Activated effector memory CD4-positive, alpha-beta T cell treated with anti-CD3 and anti-CD28 coated beads, Interleukin-2, amount 50 U/mL, for 16 hours (primary cell): ENCODE data around the gene DUSP28.
A peak's percentile ranks its signal among the peaks of the same experiment; 100 is the strongest.

Experiments used
- DNase-seq: peaks from one replicate; pipeline ENCODE4 v3.0.0-alpha.2; 2020

The DUSP28 gene

DNA sequence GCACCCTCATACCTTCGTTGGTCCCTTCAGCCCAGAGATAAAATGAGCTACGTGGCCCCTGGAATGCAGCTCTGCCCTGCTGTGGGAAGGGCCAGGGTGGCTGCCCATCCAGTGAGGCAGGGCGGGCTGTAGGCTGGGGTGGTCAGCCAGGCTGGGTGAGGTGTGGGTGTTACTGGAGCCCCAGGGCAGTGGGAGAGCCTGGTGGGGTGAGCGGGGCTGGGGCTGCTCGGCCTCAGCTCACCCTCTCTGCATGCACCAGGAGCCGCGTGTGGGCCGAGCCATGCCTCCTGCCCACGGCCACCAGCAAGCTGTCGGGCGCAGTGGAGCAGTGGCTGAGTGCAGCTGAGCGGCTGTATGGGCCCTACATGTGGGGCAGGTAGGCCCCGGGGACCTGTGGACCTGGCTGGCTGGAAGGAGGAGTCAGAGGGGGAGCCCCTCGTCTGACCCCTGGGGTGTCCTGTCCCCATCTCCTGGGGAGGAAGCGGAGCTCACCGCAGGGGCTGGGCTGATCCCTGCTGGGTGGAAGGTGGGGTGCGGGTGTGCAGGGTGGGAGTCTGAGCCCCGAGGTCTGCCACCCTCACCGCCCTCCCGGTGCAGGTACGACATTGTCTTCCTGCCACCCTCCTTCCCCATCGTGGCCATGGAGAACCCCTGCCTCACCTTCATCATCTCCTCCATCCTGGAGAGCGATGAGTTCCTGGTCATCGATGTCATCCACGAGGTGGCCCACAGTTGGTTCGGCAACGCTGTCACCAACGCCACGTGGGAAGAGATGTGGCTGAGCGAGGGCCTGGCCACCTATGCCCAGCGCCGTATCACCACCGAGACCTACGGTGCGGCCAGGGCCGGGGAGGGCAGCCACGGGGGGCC lies 13.6 kb downstream of the DUSP28 start:
- DNase-seq = no peak

- DNase-seq = no peak
These were observed 14.4 kb downstream of the DUSP28 start for GRCh38 chr2:240574386-240575100.

DNA sequence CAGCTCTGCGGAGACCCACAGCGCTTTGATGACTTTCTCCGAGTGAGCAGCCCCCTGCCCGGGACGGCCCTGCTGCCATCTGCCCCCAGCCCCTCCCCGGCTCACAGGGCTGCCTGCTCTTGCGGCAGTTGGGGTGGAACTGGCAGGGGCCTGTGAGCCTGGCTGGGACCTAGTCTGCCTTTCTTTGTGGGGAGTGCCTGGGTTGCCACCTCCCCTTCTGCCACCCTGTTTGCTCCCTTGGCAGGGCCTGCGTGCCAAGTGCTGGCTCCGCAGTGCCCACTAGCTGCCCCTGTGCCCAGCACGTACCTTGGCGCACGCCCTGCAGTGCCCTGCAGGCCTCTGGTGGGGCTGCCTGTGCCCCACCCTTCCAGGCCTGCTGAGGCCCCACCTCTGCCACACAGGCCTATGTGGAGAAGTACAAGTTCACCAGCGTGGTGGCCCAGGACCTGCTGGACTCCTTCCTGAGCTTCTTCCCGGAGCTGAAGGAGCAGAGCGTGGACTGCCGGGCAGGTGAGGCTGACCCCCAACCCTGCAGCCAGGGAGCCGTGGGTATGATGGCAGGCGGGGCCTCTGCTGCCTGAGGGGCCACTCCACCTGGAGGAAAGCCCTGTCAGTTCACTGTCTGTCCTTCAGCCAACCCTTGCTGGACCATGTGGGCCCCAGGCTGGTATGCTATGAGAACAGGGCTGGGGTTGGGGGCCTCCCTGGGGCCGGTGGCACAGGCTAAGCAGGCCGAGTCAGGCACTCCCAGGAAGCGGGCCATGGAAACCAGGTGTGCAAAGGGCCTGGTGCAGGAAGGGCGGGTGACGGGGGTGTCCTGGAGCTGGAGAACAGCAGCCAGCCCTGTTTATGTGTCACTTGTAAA lies 15.2 kb downstream of the DUSP28 start:
- DNase-seq = no peak

DNA sequence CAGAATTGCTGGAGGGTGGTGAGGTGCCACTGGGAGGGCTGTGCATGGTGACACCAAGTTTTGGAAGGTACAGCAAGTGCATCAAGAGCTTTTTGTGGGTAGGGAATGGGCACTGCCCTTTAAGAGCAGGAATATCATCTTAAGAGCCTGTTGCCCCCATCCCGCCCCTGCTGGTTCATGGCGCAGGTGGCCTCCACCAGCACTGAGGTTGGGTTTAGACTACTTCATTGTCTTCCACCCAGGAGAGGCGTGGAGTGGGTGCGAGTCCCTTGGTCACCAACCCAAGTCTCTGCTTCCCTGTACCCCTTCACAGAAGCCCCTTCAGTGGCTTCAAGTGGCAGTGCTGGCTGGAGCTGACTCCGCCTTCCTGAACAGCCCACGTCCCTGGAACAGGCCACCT lies 15.9 kb downstream of the DUSP28 start:
- DNase-seq = no peak

DNA sequence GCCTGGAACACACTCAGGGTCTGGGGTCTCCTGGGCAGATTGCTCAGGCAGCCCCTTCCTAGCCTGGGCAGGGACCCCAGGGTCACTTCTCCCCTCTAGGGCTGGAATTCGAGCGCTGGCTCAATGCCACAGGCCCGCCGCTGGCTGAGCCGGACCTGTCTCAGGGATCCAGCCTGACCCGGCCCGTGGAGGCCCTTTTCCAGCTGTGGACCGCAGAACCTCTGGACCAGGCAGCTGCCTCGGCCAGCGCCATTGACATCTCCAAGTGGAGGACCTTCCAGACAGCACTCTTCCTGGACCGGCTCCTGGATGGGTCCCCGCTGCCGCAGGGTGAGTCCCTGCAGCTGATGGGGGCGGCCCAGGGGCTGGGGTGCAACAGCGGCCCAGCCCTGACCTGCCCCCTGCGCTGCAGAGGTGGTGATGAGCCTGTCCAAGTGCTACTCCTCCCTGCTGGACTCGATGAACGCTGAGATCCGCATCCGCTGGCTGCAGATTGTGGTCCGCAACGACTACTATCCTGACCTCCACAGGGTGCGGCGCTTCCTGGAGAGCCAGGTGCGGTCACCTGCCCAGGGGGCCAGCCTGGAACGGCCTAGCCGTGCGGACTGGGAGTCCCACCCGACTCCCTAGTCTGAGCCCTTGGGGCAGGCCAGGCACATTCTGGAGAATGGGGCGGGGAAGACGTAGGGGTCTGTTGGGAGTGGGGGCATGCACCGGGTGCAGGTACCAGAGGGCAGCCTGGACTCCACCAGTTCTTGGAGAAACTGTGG lies 16.5 kb downstream of the DUSP28 start:
- no peak for DNase-seq

DNA sequence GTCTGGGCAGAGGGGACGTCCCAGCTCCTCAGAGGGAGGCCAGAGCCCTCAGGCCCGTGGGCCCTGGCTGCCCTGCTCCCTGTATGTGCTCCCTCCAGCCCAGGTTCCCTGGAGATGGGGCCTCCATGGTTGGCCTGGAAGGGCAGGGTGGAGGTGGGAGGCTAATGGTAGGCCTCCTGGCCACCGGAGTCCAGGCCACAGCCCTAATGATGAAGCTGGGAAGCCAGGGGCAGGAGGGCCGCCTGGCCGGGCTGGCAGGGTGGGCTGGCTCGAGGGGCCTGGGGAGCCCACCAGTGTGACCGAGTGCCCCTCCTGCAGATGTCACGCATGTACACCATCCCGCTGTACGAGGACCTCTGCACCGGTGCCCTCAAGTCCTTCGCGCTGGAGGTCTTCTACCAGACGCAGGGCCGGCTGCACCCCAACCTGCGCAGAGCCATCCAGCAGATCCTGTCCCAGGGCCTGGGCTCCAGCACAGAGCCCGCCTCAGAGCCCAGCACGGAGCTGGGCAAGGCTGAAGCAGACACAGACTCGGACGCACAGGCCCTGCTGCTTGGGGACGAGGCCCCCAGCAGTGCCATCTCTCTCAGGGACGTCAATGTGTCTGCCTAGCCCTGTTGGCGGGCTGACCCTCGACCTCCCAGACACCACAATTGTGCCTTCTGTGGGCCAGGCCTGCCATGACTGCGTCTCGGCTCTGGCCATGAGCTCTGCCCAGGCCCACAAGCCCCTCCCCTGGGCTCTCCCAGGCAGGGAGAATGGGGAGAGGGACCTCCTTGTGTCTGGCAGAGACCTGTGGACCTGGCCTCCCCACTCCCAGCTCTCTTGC lies 17.3 kb downstream of the DUSP28 start:
- no peak for DNase-seq

GRCh38 chr2:240578110-240578450 lies 17.9 kb downstream of the DUSP28 start:
- no peak for DNase-seq

- no peak for DNase-seq
These were observed 18.3 kb downstream of the DUSP28 start for GRCh38 chr2:240578488-240578887.

- DNase-seq = no peak
These were observed 19.1 kb downstream of the DUSP28 start for GRCh38 chr2:240579071-240579762.

DNA sequence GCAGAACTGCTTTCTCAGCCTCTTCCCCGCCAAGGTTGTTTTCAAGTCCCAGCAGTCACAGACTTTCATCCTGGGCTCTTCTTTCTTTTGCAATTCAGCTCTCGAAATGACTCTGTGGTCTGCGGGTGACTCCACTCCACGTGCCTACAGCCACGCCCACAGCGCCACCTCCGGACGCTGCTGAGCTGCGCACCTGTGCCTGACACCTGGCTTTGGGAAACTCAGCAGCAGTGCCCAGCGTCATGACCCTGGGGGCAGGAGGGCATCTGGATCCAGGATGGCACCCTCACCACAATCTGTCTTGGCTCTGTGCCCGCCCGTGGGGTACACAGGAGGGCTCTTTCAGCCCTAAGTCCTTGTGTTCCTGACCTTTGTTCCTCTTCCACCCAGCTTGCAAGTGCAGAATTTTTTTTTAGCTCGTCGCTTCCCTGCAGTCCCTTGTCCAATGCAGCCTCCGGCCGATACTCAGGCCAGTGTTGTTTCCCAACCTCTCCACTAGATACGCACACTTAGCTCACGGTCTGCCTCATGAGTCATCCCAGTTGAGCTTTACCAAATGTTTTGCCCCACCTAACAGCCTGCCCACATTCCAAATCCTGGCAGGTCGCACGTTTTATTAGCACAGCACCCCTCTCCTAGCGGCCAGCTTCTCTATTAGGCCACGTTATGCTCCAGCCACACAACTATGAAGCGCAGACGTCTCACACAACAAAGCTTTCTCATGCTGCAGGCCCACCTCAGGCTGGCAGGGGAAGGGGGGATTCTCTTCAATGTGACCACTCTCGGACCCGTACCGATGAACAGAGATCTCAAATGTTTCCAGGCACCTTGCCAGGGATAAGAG lies 19.8 kb downstream of the DUSP28 start:
- peak; percentile 93 for DNase-seq

DNA sequence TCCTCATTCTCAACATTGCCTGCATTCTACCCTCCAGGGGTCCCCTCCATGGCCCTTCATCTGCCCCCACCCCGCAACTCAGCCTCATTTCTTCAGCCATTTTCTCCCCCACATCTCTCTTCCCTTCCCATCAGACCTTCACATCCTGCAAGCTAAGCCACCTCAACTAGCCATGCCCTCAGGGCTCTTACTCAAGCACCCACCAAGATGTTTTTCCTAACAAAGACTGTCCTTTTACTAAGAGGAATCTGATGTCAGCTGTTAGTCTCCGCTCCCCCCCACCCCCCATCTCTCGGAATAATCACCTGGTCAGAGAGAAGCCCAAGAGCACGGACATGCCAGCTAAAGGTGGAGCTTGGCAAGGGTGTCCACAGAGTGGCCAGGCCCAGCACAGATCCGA lies 21.7 kb downstream of the DUSP28 start:
- DNase-seq = no peak

- DNase-seq = no peak
These were observed 22.6 kb downstream of the DUSP28 start for GRCh38 chr2:240582781-240583180.

- DNase-seq = no peak
These were observed 23.6 kb downstream of the DUSP28 start for GRCh38 chr2:240583774-240584173.

GRCh38 chr2:240584486-240585031 lies 24.4 kb downstream of the DUSP28 start:
- no peak for DNase-seq

- DNase-seq = no peak
These were observed 24.9 kb downstream of the DUSP28 start for GRCh38 chr2:240585101-240585500.

DNA sequence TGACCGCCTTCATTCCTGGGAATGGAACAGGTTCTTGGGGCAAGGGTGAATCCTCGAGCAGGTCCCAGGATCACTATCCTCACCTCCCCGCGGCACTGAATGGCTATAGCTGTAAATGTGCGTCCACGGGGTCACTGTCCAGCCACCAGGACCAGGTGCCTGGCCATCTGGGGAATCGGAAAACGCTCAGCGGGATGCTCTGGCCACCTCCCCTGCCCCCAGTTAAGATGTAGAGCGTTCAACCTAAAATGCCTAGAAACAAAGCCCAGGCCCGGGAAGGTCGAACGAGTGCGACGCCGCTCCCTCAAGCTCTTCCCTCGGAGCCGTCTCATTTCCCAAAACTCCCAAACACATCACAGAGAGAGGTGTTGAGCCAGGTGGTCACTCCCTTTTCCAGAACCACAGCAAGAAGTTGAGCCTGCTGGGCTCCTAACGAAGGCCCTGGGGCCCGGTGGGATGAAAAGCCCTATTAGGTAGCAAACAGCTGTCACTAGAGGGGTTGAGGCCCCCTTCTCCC lies 25.6 kb downstream of the DUSP28 start:
- no peak for DNase-seq

DNA sequence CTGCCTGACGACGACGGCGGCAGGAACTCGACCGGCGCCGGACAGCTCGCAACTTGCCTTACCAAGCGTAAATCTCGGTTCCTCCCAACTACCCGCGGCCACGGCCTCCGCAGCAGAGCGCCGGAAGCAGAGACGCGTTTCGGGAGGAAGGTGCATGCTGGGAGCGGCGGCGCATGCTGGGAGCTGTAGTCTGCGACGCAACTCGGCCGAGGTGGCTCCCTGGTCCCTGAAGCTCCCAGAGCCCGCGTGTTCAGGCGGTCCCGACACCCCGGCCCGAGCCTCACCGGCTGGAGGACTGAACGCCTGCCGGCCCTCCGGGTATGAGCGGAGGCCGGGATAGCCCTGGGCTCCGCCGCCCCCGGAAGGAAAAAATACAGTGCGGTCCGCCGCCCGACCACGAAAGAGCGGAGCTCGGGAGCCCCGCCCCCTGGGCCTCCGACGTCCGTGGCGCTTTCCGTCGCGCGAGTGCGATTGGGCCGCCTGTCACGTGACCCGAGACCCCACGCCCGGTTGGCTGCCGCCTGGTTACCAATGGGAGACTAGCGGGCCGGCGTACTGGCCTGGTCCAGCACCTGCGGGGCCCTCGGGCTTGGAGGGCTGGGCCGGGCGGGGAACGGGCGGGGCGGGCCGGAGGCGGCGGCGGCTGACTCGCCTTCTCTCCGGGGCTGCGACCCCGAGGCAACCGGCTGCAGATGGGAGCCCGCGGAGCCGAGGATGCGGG lies 26.2 kb downstream of the DUSP28 start, which contains the start of gene CAPN10:
TSS of gene CAPN10 (plus strand) at position 537 of the 721 bp plus-strand sequence. CDS start at position 715, 178 bp downstream.
- peak; percentile 99 for DNase-seq

DNA sequence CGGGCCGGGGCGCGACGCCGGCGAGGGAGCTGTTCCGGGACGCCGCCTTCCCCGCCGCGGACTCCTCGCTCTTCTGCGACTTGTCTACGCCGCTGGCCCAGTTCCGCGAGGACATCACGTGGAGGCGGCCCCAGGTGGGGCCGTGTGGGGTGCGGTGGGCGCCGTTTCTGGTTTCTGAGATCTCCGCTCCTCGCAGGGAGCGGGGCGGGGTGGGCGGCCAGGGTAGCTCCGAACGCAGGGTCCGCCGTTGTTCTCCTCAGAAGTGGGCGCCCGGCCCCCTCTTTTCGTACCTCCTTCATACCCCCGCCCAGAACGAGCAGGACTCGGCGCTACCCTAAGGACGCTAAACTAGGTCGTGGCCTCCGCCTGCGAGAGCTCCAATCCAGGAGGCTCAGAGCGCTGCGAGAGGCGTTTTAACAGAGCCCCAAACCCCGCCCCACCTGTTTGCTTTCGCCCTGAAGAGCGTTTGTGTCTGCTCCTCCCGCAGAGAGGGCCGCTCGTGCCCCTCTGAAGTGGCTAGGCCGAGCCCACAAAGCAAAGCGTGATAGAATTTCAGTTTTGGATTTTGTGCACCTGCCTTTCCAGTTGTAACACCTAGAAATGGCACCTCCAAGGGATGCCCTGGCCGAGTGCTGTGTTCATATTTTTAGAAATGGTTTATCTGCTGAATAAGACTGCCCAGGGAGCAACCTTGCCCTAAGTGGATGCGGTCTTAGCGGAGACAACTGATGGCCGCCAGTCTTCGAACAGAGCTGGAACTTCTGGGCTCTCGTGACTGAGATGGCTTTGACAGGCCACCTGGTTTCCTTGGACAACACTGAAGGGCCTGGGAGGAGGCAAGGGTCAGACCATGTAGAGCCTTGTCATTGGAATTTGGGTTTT lies 27.0 kb downstream of the DUSP28 start:
- DNase-seq = peak; percentile 86
